H1 (cell line): ENCODE measurements around the gene FDPS. TPM values are rescaled to one million over a fixed set of nuclear protein-coding genes. Genes with fewer than 3 reads are reported as not detected.

Experiments
- CHD2 ChIP-seq: IDR thresholded peaks from 2 replicates; pipeline ENCODE4 v1.6.1; 2012; ENCODE audit warnings: low read length, improper control_type of control experiment
- CREB1 ChIP-seq: IDR thresholded peaks from 2 replicates; pipeline ENCODE4 v1.6.1; 2012; ENCODE audit warnings: inconsistent platforms
- POLR2A ChIP-seq, 2 experiments: IDR thresholded peaks; 1 replicate in 1 of 2; 2 replicates in 1 of 2; pipeline ENCODE4 v1.6.1; 2011; ENCODE audit warnings: low read depth in 2 of 2, low read length in 2 of 2, mild to moderate bottlenecking in 2 of 2; ENCODE audit errors: control extremely low read depth in 1 of 2
- SRF ChIP-seq: IDR thresholded peaks from 2 replicates; pipeline ENCODE4 v1.6.1; 2011; ENCODE audit warnings: mild to moderate bottlenecking, low read depth, low read length, moderate library complexity
- USF2 ChIP-seq: IDR thresholded peaks from 2 replicates; pipeline ENCODE4 v1.6.1; 2011; ENCODE audit warnings: low read length, improper control_type of control experiment
- polyA plus RNA-seq, 7 experiments: library from polyadenylated mRNA; depleted of rRNA in 3 of 7; stranded (reverse) in 5 of 7; unstranded in 2 of 7; fragments of >200 nt in 5 of 7; fragments of 200-250 nt in 2 of 7; gene quantifications; 1 replicate in 5 of 7; 2 replicates in 1 of 7; 4 replicates in 1 of 7; pipeline versions ENCODE4 v1.2.1 to v1.2.3, GENCODE V29; 2011 to 2013; ENCODE audit warnings: missing spikeins in 2 of 7, mixed read lengths in 2 of 7
- total RNA-seq: library from RNA; stranded (reverse); fragmentation: NEBNext Ultra II Directional; extraction: Animal tissue kit (Norgen Biotek cat#: 25700); gene quantifications from 2 replicates; pipeline ENCODE4 v1.2.1, GENCODE V29; 2021

FDPS gene
- total and polyA plus RNA-seq, 2 of the 8 experiments (the other 6 are each of a cell fraction or from before 2014, with no cell fraction given) = 267 to 368 TPM

- TF ChIP-seq USF2 (no peak), CREB1 (peak; percentile 26; the same call in 1 of the 2 replicates), CHD2 (peak; percentile 54), POLR2A (IDR thresholded peaks at IDR 0.05; ENCODE audit: control extremely low read depth in 1 of 2, low read depth in 2 of 2, low read length in 2 of 2) (peak in 1 of 2 experiments; percentile 27; a peak in 1 of 3 replicates), SRF (no peak)
Observed at GRCh38 chr1:155272466-155273342, 36.0 kb upstream of the FDPS start (continued).
